GM11168 (cell line): ENCODE data around the gene SNX13.

Experiments
- in situ Hi-C: fragments of 300-500 bp; cut with MboI; formaldehyde crosslinking; loops from one replicate; pipeline ENCODE4 v1.12.0; 2022; ENCODE audit warnings: low sequenced_read_pairs; ENCODE audit not compliant: unreplicated experiment

Gene SNX13

GRCh38 chr7:17806631-17807030, 133.7 kb downstream of the SNX13 start:
- in situ Hi-C loops, result no loop called here

GRCh38 chr7:17802056-17802455, 138.2 kb downstream of the SNX13 start:
- in situ Hi-C loops, result no loop called here

- in situ Hi-C loops, result no loop called here
Measured at GRCh38 chr7:17792075-17792936, 148.0 kb downstream of the SNX13 start.

GRCh38 chr7:17787257-17787656, 153.0 kb downstream of the SNX13 start:
- in situ Hi-C loops, result no loop called here

GRCh38 chr7:17786314-17786852, 153.9 kb downstream of the SNX13 start:
- in situ Hi-C loops, result no loop called here

GRCh38 chr7:17782216-17782549, 158.1 kb downstream of the SNX13 start:
- in situ Hi-C loops, result no loop called here

GRCh38 chr7:17781491-17782215, 158.6 kb downstream of the SNX13 start:
- in situ Hi-C loops, result no loop called here

GRCh38 chr7:17779381-17779780, 160.9 kb downstream of the SNX13 start:
- in situ Hi-C loops, result no loop called here

- in situ Hi-C loops, result no loop called here
Measured at GRCh38 chr7:17774716-17775288, 165.5 kb downstream of the SNX13 start.

GRCh38 chr7:17774248-17774647, 166.0 kb downstream of the SNX13 start:
- in situ Hi-C loops, result no loop called here

- in situ Hi-C loops, result no loop called here
Measured at GRCh38 chr7:17773289-17773626, 167.0 kb downstream of the SNX13 start.

GRCh38 chr7:17772581-17773288, 167.6 kb downstream of the SNX13 start:
- in situ Hi-C loops, result no loop called here

- in situ Hi-C loops, result no loop called here
Measured at GRCh38 chr7:17771901-17772408, 168.3 kb downstream of the SNX13 start.

GRCh38 chr7:17770710-17771375, 169.5 kb downstream of the SNX13 start:
- in situ Hi-C loops, result no loop called here

- in situ Hi-C loops, result loop anchor here (10.0 kb wide), 1 partner anchor 225 kb away; no protein-coding TSS in a partner anchor
Measured at GRCh38 chr7:17769918-17770317, 170.4 kb downstream of the SNX13 start.

- in situ Hi-C loops, result no loop called here
Measured at GRCh38 chr7:17758008-17758407, 182.3 kb downstream of the SNX13 start.

- in situ Hi-C loops, result no loop called here
Measured at GRCh38 chr7:17746020-17746530, 194.2 kb downstream of the SNX13 start.

- in situ Hi-C loops, result no loop called here
Measured at GRCh38 chr7:17745610-17746009, 194.7 kb downstream of the SNX13 start.

- in situ Hi-C loops, result no loop called here
Measured at GRCh38 chr7:17743316-17743715, 197.0 kb downstream of the SNX13 start.

GRCh38 chr7:17741426-17741825, 198.9 kb downstream of the SNX13 start:
- in situ Hi-C loops, result no loop called here
